CD4-positive, alpha-beta T cell treated with Interleukin-17A for 4 hours (primary cell): ENCODE results near the gene SH3PXD2A.
"Not testable (repeated sequence)": the region's sequence is repeated elsewhere in the genome, so short reads cannot be mapped to it uniquely, and the experiment has no call there.

ENCODE experiments used
- DNase-seq: peaks from one replicate; pipeline ENCODE4 v3.0.0-alpha.2; 2020; ENCODE audit warnings: mixed read lengths

The SH3PXD2A gene

DNA sequence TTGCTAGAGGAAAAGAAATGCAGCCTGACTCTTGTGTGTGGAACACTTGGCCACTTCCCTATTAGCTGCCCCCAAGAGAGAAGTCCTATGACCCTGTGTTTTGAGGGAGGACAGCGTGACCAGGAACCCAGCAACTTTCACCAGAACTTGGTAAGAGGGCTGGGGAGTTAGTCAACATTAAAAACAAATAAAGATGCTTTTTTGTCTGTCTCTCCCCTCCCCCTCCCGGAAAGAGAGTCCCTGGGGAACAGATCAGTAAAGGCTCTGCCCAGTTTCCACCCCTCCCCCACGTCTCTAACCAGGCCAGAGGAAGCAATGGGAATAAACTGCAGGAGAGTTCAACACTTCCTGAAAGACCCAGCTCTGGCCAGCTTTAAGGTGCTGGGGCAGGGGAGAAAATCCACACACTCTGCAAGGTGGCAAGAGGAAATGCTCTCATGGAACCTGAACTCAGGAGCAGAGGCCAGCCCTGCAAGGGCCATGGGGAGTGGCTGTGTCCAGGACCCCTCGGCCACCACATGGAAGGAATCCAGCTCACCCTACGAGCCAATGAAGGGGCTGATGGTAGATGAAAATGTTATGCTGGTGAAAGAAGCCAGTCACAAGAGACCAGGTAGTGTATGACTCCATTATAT lies 21.5 kb downstream of the SH3PXD2A start:
- no peak for DNase-seq

DNA sequence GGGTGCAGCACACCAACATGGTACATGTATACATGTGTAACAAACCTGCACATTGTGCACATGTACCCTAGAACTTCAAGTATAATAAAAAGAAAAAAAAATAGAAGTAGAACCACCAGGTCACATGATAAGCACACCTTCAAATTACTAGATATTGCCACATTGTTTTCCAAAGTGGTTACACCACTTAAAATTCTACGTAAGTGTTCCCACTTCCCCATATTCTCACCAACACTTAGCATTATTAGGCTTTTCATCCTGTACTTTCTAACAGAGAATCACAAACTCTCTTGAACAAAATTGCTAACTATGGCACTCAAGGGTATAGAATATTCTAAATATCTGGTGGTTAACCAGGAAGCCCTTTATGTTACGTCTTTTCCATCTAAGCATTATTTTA lies 22.6 kb downstream of the SH3PXD2A start:
- DNase-seq = no peak

DNA sequence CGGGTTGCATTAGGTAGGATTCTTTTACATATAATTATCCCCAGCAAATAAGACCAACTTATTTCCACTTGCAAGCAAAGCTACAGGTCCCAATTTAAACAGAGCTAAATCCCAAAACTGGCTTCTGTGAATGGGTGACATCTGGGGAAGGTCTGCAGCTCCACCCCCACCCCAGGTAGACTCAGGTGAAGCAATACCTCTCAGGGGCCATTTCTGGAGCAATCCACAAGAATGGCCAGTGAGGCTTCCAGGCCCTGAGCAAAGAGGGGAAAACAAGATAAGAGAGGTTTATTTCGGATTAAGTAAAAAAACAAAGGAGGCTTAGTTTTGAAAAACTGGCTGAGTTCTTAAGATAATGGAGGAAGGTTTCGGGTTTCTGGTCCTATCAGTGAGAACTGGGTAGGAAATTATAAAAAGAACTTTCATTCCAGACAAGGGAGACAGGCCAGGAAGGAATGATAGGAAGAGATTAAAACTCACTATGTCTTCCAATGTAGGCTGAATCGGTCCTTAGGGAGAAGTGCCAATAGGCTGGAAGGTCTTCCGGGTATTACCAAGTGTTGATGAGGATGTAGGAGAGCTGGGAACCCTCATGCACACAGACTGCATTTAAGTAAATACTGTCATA lies 25.4 kb downstream of the SH3PXD2A start:
- DNase-seq = no peak

DNA sequence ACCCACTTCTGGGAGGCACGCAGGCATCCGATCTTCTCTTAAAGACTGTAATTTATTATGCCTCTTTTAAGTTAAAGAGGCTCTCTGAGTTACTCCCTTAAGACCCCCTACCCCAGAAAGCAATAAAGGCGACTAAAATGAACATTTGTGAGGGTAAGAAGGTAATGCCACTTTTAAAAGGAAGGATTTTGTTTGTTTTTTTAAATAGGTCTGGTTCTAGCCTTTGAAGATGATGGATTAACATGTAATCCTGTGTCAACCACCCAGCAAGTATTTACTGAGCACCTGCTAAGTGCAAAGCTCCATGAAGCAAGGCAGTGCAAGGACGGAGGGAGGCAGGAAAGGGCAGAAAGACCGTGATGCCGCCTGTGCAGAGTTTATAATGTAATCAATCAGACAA lies 26.1 kb downstream of the SH3PXD2A start:
- no peak for DNase-seq

DNA sequence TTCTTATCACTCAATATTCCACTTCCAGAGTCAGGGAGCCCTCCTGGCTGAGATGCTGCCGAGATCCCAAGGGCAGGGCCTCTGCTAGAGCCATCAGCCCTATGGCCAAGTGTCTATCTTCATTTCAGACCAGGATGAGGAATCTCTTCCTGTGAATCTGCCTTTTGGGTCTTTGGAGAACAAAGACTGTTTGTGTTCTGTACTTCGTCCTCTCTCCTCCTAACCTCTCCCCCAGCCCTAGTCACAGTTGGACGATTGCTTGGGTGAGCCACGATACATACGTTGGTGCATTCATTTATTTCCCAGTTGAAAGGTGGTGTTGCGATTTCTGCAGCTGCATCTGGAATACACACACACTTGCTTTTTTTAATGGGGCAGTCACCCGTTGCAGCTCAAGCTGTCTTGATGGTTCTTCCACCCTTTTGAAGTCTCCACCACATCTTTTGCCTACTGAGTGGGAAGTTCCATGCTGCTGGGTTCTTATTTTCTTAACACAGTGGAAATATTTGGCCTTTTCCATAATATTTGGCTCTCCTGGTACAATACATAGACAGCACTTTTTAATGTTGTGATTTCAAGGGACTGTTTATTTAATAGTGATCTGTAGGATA lies 26.7 kb downstream of the SH3PXD2A start:
- no peak for DNase-seq

DNA sequence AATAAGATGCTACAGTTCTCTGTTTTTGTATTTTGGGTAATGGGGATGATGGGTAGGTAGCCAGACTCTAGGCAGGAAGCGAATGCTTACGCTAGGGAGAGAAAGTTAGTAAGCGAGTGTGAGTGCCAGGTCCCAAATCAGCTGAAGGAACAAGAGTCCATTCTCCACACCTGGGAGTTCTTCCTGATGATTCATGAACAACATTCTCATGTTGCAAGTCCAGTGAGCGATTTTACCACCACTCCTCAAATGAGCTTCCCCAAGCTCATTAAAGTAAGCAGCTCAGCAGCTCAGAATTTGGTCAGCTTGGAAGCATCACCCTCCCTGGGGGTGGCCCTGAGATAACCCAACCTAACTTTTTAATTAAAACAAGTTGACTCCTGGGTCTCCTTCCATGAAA lies 27.3 kb downstream of the SH3PXD2A start:
- no peak for DNase-seq

DNA sequence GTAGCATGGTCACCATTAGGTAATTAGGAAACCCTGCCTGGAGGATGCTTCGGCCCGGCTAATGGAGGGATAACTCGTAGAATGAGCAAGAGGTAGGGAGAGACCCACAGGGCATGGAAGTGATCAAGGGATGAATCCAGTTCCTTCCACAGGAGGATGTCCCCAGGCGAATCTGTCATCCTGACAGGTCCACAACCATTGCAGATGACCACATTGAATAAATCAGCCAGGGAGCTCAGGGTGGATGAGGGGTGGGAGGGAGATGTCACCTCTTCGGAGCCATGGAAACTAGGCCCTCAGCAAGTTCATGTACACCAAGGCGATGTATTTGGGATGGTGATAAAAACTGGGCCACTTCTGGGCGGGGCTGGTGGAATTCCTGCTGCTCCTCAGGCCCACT lies 28.5 kb downstream of the SH3PXD2A start:
- DNase-seq = no peak

DNA sequence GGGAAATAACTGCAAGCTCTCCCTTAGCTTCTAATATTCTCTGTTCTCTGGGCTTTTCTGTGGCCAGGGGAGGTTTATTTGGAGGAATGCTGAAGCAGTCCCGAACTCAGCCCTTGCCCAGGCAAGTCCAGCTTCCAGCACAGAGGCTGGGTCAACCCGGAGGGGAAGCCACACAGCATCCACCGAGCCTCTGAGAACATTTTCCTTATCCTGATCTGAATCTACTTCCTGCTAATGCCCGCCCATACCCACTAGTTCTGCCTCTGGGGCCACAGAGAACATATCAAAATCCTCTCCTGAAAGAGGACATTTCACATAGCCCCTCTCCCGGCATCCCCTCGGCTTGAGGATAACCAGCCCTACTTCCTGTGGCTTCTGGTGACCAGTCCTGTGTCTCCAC lies 31.1 kb downstream of the SH3PXD2A start:
- DNase-seq = no peak

DNA sequence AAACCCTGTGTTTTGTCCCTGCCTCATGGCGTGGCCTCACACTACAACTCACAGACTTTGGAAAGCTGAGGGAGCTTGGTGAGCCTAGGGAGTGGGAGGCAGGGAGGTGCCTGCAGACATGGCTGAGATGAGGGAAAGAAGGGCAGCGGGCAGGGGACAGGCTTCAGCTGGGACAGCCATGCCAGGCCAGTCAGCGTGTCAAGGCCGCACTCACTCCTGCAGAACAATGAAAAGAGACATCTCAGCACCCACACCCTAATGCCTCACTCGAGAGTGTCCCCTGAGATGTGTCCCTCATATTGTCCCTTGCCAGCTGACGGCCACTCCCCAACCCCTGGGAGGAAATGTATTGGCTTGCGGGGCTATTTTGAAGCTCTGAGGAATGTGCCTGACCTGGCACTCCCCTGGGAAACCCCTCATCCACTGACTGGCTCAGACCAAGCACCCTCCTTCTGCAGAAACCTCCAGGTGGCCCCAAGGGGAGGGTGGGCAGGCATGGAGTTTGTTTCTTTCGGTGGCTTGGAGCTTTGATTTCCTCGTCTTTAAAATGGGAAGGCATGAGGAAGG lies 31.6 kb downstream of the SH3PXD2A start:
- DNase-seq = no peak

DNA sequence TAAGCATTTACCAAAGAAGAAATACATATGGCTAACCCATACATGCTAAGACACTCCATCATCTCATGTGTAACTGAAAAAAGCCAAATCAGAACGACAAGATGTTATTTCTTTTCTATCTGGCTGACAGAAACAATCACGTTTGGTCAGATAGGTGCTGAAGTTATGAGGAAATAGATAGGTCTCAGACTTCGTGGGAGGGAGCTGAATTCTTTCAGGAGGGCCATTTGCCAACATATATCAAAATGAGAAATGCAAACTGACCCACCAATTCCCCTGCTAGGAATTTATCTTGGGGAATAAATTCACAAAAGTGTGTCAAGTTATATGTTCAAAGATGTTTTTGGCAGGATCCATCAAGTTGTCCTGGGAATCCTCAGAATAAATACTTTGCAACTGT lies 32.6 kb downstream of the SH3PXD2A start:
- no peak for DNase-seq

DNA sequence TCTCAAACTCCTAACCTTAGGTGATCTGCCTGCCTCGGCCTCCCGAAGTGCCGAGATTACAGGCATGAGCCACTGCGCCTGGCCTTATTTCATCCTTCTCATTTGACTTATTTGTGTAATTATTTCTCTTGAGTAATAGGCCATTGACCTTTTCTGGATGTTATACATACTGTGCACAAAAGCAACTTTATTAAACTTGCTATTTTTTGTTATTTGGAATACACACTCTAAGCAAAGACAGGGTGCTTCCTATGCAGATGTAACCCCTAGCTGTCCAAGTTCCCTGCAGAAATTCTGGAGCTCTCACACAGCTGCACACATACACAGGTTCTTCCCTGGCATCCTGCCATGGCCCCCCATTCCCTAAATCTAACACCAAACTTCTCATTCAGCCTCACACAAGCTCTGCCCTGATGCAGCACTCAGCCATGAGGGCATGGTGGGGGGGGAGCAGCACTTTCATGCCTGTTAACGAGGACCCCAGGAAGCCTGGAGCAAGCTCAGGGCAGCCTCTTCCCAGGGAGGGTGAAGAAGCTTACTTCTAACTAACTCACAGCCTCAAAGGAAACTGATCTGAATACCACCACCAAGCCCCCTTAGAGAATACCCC lies 33.2 kb downstream of the SH3PXD2A start:
- DNase-seq = no peak

DNA sequence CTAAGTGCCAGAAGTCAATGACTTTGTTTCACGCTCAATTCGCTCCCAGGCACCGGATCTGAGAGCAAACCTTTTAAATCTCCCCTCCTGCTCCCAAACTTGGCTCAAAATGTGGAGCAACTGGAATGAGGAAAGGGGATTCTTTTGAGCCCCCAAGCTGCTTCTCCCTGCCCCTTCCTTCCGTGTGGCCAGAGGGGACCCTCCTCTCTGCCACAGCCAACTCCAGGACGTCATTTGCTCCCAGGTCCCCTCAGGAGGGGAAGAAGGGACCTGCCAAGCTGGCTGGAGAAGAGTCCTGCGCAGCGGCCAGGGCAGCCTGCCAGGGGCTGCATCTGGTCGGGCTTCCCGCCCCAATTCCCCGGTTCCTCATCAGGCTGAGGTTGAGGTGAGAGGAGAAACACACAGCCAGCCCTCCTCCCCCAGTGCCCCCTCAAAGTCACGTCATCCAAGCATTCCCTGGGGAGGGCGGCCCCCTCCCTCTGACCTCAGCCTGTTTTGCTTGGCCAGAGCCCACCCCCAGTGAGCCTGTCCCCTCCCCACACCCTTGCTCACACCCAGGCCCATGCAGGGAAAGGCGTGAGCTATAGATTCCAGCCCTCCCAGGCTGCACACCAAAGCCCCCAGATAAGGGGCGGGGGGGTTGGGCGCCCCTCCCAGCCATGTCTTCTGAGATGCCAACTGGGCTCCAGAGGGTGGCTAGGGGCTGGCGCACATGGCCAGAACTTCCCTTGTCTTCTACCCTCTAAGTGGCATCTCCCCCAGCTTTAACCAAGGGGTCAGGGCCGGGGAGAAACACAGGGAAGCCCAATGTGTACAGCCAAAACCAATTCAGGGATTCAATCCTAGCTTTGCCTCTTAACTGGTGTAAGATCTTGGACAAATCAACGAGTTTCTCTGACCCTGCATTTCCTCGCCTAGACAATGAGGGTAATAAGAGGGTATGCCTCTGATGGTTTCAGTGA lies 35.0 kb downstream of the SH3PXD2A start:
- DNase-seq = no peak

DNA sequence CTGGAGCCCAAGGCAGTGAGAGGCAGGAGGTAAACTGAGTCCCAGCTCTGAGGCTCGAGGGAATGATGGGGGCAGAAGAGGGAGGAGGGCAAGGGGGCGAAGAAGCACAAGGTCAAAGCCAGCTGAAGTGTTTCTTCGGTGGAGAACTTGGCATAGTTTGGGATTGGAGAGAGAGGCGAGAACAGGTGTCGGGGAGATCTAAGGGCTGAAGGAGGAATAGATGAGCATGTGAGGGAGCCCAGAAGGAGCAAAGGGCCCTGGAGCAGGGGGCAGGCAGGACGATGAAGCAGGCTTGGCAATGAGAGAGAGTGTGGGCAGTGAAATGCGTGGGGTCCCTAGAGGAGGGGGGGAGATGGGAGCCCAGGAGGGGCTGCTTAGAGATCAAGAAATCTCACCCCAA lies 35.9 kb downstream of the SH3PXD2A start:
- DNase-seq = no peak

DNA sequence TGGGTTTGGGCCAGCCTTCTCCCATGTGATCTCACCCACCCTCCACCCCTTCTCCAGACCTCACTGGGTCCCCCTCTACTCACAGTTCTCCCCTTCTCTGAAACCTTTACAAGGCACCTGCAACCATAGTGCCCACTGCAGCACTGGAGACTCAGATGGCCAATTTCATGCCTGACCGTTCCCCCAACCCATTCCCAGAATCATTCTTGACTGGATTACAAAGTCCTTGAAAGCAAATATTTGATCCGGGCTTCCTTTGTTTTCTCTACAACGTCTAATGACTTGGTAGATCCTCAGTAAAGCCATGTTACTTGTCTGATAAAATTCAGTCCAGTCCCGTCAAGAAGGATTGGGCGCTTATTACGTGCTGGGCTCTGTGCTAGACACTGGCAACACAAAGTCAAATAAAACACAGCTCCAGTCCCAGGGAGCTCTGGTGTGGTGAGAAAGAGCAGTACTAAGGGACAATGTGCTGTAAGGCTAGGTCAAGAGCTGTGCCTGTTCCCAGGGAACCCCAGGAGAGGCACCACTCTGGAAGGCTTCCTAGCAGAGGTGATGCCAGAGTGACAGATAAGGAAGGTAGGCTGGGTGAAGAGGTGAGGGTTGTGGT lies 36.5 kb downstream of the SH3PXD2A start:
- DNase-seq = no peak

DNA sequence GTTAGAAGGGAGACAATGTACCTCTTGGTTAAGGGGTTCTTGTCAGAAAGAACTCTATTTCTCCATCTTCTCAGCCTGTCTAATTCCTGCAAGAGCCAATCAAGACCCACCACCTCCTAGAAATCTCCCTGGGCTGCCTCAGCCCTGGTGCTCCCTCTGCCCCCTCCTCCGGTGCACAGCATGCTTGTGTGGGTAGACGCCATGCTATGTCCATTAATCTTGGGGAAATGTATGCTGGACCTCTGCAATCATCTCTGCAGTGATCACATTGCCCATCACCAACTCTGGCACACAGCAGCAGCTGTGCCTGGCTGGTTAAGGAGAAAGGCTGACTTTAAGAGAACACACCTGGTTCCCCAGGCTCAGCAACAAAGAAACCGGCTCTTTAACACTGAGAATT lies 37.3 kb downstream of the SH3PXD2A start:
- DNase-seq = no peak

DNA sequence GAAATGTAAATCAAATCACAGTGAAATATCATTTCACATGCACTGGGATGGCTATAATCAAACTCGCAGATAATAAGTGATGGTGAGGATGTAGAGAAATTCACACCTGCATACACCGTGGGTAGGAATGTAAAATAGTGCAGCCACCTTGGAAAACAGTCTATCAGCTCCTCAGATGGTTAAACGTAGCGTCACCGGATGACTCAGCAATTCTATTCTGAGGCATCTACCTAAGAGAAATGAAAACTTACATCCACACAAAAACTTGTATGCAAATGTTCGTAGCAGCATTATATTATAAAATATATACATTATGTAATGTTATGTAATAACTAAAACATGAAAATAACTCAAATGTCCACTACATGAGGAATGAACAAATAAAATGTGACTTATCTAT lies 38.9 kb downstream of the SH3PXD2A start:
- DNase-seq = no peak

DNA sequence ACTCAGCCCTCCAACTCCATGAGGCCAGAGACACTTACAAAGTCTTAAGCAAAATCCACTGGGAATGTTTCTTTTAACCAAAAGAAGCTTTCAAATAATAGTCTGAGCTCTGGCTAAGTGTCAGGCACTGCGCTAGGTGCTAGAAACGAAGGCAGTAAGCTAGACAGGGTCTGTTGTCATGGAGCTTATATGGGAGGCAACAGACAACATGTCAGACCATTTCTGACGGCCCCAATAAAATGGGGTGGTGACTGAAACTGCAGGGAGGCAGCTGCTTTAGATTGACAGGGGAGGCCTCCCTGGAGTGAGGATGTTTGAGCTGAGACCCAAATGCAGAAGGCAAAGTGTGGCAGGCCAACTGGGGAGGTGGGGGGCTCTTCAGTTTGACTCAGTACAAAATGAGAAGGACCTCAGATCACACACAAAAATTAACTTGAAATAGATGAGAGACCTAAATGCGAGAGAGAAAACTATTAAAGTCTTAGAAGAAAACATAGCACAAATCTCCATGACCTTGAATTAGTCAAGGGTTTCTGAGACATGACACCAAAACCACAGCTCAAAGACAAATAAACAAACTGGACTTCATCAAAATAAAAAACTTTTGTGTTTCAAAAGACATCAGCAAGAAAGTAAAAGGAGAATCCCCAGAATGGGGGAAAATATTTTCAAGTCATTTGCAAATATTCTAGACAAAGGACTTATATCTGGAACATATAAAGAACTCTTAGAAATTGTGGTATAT lies 40.6 kb downstream of the SH3PXD2A start:
- no peak for DNase-seq

DNA sequence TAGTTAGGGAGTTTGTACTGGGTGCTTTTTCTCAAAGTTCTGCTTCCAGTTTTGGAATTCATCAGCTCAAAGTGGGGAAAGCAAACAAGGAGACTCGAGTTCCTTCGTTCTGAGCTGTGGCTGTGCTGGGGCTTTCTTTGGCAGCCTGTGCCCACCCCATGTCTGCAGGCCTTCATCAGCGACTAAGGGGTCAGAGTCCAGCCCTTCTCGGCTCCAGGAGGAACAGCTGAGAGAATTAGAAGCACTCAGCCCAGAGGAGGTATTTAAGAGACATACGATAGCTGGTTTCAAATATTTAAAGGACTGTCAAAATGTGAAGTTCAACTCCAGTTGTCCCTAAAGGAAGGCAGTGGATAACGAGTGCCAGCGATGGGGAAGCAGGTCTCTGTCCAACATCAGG lies 41.3 kb downstream of the SH3PXD2A start:
- DNase-seq = no peak

DNA sequence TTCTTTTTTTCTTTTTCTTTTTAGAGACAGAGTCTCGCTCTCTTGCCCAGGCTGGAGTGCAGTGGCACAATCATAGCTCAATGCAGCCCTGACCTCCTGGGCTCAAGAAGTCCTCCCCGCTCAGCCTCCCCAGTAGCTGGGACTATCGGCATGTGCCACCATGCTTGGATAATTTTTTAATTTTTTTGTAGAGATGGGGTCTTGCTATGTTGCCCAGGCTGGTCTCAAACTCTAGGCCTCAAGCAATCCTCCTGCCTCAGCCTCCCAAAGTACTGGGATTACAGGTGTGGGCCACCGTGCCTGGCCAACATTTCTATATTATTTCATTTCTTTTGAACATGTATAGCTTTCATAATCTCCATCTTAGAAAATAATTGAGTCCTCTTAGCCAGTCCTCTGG lies 42.1 kb downstream of the SH3PXD2A start:
- not testable (repeated sequence) for DNase-seq

DNA sequence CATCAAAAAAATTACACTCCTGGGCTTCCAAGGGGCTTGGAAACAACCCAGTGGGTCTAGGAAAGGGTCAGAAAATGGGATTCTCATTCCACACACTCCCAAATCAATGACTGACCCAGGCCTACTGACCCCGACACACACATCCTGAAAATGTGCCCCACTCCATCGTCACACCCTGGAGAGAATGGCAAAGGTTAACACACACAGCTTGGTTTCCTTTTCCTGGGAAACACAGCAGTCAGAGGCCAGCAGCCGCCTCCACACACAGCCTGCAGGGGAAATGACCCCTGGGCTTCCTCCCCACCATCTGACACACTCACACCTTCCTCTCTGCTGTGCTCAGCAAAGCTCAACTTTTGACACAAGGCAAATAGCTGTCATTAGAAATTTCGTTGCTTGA lies 42.9 kb downstream of the SH3PXD2A start:
- DNase-seq = no peak

DNA sequence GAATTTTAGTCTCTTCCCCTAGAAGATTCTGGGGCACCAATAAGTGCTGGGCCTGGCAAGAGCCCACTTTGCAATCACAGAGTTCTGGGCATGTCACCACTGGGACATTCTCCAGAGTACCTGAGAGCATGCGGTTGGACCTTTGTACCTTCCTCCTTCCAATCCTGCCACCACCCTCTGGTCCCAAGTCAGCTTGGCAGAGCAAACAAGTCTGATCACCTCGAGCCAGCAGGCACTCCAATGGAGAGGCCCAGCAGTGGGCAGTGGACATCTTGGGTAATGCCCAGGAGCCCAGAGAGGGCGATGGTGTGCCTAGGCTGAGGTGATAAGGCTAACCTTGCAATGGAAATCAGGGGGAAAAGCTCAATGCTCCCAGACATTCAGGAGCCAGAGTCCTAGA lies 43.4 kb downstream of the SH3PXD2A start:
- DNase-seq = no peak

DNA sequence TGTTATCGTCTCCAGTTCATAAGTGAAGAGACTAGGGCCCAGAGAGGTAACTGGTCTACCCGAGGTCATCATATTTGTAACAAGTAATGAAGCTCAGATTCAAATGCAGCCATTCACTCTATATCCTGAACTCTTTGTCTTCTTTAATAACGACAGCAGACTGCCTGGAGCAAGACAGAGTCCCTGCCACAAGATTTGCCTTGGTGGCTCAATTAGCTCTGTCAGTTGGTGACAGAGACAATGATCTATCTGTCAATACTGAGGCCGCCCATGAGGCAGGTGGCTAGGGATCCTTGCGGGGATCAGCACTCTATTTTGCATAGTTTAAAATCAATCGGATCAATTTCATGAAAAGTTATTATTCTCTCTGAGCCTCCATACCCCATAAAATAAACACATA lies 43.9 kb downstream of the SH3PXD2A start:
- DNase-seq = no peak
